ENCODE measurements around the gene MRPL10.

DNA sequence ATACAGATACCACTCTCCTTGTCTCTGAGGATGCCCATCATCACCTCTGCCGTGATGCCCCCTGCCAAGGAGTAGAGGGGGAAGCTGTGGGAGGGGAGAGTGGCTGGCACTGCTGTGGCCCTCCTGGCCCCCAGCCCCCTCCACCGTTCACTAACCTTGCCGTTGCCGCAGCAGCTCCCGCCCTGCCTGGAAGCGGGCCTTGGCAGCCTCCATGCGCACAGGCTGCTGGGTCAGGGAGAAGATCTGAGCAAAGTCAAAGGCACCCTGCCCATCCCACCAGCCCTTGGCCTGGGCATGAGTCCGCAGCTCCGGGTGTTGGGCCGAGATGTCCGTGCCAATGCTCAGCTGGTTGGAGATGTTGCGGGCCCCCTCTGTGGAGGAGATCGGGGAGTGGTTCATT is 7.3 kb upstream of the MRPL10 start:
- TF ChIP-seq, protein P1, sequence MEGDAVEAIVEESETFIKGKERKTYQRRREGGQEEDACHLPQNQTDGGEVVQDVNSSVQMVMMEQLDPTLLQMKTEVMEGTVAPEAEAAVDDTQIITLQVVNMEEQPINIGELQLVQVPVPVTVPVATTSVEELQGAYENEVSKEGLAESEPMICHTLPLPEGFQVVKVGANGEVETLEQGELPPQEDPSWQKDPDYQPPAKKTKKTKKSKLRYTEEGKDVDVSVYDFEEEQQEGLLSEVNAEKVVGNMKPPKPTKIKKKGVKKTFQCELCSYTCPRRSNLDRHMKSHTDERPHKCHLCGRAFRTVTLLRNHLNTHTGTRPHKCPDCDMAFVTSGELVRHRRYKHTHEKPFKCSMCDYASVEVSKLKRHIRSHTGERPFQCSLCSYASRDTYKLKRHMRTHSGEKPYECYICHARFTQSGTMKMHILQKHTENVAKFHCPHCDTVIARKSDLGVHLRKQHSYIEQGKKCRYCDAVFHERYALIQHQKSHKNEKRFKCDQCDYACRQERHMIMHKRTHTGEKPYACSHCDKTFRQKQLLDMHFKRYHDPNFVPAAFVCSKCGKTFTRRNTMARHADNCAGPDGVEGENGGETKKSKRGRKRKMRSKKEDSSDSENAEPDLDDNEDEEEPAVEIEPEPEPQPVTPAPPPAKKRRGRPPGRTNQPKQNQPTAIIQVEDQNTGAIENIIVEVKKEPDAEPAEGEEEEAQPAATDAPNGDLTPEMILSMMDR (IDR thresholded peaks at IDR 0.05), result no peak
- TF ChIP-seq EP300 (IDR thresholded peaks at IDR 0.05), result no peak

All from gastroesophageal sphincter (tissue), 3 donors.